SJCRH30 (cell line): Measurements from ENCODE around the gene CNTN4. TPM values are rescaled to one million over a fixed set of nuclear protein-coding genes. Genes with fewer than 3 reads are reported as not detected.

Experiments
- DNase-seq, 2 experiments: peaks; one replicate each; pipeline ENCODE4 v3.0.0-alpha.2; 2015 to 2020
- H3K27ac ChIP-seq: fragments of 250-450 bp; sonication (Bioruptor Pico); 2 replicates; pipeline ENCODE4 v1.5.1; 2020; ENCODE audit warnings: mild to moderate bottlenecking, moderate library complexity
- H3K27me3 ChIP-seq: fragments of 250-450 bp; sonication (Bioruptor Pico); 2 replicates; pipeline ENCODE4 v1.5.1; 2020; ENCODE audit warnings: mild to moderate bottlenecking, moderate library complexity
- H3K36me3 ChIP-seq: fragments of 250-450 bp; sonication (Bioruptor Pico); 2 replicates; pipeline ENCODE4 v1.5.1; 2020; ENCODE audit warnings: mild to moderate bottlenecking, moderate library complexity
- H3K4me1 ChIP-seq: fragments of 250-450 bp; sonication (Bioruptor Pico); 2 replicates; pipeline ENCODE4 v1.5.1; 2020; ENCODE audit warnings: mild to moderate bottlenecking, moderate library complexity
- H3K4me3 ChIP-seq: fragments of 250-450 bp; sonication (Bioruptor Pico); 2 replicates; pipeline ENCODE4 v1.5.1; 2020; ENCODE audit warnings: mild to moderate bottlenecking, moderate library complexity
- H3K9me3 ChIP-seq: fragments of 250-450 bp; sonication (Bioruptor Pico); replicated peaks from 2 replicates; pipeline ENCODE4 v1.5.1; 2020; ENCODE audit warnings: mild to moderate bottlenecking, moderate library complexity
- total RNA-seq: library from RNA; depleted of rRNA; stranded (reverse); fragments of >200 nt; shearing (Covaris generic); gene quantifications from 2 replicates; pipeline ENCODE4 v1.2.3, GENCODE V29; 2014

CNTN4 gene
- total RNA-seq, 1 experiment from 2014 or later: 7.6 TPM

DNA sequence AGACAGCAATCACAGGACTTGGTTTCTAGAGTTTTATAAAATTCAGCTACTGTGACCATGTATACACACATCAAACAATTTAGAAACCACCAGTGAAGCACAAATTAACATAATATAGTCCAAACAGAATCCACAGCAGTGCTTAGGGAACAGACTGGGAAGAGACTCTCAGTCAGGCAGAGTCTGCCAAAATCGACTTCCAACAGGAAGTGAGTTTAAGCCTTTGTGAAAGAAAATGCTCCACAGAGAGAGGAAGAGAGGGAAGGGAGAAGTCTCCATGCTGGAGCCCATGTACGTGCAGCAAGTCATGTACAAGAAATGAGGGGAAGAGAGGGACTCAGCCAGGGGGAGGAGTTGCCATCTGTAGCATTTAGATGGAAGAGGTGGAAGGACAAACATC, 838.9 kb downstream of the CNTN4 start:
- Histone ChIP-seq H3K27me3 (no peaks in the 10 kb centered on the region), H3K27ac (no peak overlapping the region), H3K36me3 (no peaks in the 10 kb centered on the region), H3K4me1 (no peaks in the 10 kb centered on the region), H3K4me3 (no peak overlapping the region), H3K9me3 (no peaks in the 10 kb centered on the region)
- DNase-seq: peak in 1 of 2 experiments; percentile 7

DNA sequence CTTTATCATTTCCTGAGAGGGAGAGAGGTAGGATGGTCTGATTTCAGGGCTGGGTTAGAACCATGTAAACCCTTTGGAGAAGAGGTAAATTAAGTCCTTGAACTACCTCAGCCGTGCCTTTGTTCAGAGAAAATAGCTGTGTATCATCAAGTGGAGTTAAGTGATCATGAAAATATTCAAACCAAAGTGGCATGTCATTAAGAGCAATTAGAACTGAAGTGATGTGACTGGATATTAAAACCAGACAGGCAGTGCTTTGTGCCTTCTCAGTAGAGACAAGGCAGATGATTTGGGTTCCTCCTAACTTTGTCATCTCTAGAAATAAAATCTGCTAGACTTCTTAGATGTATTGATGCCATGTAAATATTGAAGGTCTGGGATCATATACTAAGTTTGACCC, 840.0 kb downstream of the CNTN4 start:
- Histone ChIP-seq H3K27me3 (no peaks in the 10 kb centered on the region), H3K36me3 (no peaks in the 10 kb centered on the region), H3K4me1 (no peaks in the 10 kb centered on the region), H3K27ac (no peak overlapping the region), H3K9me3 (no peaks in the 10 kb centered on the region), H3K4me3 (no peak overlapping the region)
- no peak for DNase-seq

DNA sequence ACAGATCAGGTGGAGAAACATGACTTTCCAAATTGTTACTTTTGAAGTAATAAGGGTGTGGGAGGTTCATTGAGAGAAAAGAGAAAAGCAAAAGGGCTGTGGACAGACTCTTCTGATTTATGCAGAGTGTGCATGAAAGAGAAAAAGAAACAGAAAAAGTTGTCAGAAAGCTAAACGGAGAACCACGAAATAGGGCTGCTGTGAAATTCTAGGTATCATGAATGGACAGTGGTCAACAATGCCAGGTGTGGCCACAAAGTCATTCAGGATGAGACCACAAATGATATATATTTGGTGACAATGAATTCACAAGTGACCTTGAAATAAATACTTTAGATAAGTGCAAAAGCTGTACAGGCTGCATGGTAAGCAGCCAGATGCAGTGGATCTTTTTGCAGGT, 841.4 kb downstream of the CNTN4 start:
- Histone ChIP-seq H3K27me3 (no peaks in the 10 kb centered on the region), H3K36me3 (no peaks in the 10 kb centered on the region), H3K4me3 (no peak overlapping the region), H3K9me3 (no peaks in the 10 kb centered on the region), H3K4me1 (no peaks in the 10 kb centered on the region), H3K27ac (no peak overlapping the region)
- DNase-seq: no peak

DNA sequence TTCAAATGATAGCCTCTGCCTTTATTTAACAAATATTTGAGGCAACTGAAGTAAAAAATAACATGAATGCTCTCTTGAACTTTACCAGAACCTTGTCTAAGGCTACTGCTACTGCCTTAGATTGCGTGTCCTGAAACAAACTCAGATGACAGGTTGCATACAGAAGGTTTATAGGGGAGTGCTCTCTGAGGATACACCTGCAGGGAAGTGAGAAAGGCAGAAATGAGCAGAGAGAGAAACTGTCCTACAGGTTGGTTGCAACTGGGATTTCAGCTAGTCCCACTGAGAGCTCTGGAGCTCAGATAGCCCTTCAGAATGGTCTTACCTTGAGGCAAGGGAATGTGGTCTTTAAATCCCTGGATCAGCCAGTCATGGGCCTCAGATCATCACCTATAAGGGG, 846.0 kb downstream of the CNTN4 start:
- H3K4me3 ChIP-seq: no peak overlapping the region
- no peak overlapping the region for H3K27ac ChIP-seq
- no peaks in the 10 kb centered on the region for H3K9me3 ChIP-seq
- no peaks in the 10 kb centered on the region for H3K36me3 ChIP-seq
- H3K4me1 ChIP-seq: no peaks in the 10 kb centered on the region
- H3K27me3 ChIP-seq: no peaks in the 10 kb centered on the region
- no peak for DNase-seq

DNA sequence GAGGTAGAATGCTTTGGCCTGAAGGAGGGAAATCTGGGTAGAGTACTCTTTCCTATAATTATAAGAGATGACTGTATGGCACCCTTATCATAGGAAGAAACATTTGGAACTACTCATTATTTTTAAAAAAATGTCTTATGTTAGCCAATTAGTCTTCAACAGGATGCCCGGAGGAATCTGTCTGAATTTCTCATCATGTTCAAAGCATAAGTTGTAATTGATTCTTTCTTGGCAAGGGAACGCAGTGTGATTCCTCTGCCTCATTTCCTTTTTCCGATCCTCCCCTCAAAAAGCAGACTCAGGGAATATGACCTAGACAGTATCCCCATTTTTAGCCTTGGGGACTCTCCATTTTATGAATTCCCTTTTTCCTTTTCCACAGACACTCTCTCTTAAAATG, 846.5 kb downstream of the CNTN4 start:
- DNase-seq: no peak
- H3K4me1 ChIP-seq: no peaks in the 10 kb centered on the region
- H3K4me3 ChIP-seq: no peak overlapping the region
- no peaks in the 10 kb centered on the region for H3K9me3 ChIP-seq
- no peak overlapping the region for H3K27ac ChIP-seq
- H3K27me3 ChIP-seq: no peaks in the 10 kb centered on the region
- H3K36me3 ChIP-seq: no peaks in the 10 kb centered on the region

DNA sequence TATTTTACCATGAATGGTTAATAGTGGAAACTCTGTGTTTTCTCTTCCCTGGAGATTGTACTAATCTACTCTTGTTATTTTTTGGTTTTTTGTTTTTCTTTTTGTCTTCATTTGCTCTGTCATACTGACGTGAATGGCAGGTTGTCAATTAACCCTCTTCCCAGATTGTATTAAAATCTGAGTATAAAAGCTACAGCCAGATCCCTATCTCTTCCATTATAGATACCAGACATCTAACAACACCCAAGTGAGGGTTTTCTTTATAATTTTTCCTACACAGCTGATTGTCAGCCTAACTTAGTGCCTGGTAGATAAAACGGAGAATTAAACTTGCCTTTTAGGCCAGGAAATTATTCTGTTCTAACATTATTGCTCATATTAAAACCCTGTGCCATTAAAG, 848.9 kb downstream of the CNTN4 start:
- Histone ChIP-seq H3K27ac (no peak overlapping the region), H3K9me3 (no peaks in the 10 kb centered on the region), H3K36me3 (no peaks in the 10 kb centered on the region), H3K4me3 (no peak overlapping the region), H3K4me1 (no peaks in the 10 kb centered on the region), H3K27me3 (no peaks in the 10 kb centered on the region)
- DNase-seq: no peak

DNA sequence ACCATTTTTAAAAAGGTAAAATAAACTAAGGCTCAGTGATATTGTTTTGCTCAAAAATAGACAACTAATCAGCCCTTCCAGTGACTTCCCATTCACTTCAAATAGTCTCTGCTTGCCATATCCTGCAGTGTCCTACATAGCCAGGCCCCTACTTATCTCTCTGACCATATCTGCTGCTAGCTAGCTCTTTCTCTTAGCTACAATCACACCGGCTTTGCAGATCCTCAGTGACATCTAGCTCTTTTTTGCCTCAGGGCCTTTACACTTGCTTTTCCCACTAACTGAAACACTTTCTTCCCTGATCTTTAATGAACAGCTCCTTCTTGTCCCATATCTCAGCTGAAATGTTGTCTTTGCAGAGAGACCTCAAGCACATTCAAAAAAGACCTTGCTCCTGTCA, 850.2 kb downstream of the CNTN4 start:
- H3K27me3 ChIP-seq: no peaks in the 10 kb centered on the region
- no peak overlapping the region for H3K4me3 ChIP-seq
- no peak for DNase-seq
- H3K9me3 ChIP-seq: no peaks in the 10 kb centered on the region
- H3K4me1 ChIP-seq: no peaks in the 10 kb centered on the region
- no peak overlapping the region for H3K27ac ChIP-seq
- H3K36me3 ChIP-seq: no peaks in the 10 kb centered on the region

DNA sequence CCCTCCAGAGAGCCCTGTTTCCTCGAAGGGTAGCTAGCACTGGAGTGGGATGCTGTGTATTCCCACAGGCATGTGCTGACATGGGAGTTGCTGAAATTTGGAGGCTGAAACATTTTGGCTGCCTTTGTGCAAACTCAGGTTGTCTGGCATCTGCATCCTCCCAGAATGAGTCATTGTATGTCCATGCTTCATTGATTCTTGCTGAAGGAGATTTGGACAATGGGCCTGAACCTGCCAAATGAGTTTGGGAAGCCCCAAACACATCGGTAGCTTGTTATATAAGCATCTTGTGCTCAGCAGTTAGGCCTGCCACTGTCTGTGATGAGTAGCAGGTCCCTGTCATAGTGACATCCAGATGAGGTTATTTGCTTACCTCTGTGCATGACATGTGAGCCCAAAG, 851.5 kb downstream of the CNTN4 start:
- no peaks in the 10 kb centered on the region for H3K27me3 ChIP-seq
- H3K4me3 ChIP-seq: no peak overlapping the region
- no peaks in the 10 kb centered on the region for H3K4me1 ChIP-seq
- no peak overlapping the region for H3K27ac ChIP-seq
- no peaks in the 10 kb centered on the region for H3K9me3 ChIP-seq
- no peak for DNase-seq
- no peaks in the 10 kb centered on the region for H3K36me3 ChIP-seq

DNA sequence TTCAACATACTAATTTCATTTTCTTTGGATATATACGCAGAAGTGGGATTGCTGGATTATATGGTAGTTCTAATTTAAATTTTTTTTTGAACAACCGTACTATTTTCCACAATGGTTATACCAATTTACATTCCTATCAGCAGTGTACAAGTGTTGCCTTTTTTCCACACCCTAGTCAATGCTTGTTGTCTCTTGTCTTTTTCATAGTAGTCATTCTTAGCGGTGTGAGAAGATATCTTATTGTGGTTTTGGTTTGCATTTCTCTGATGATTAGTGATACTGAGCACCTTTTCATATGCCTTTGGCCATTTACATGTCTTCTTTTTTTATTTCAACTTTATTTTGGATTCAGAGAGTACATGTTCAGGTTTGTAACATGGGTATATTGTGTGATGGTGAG, 858.4 kb downstream of the CNTN4 start:
- no peaks in the 10 kb centered on the region for H3K4me1 ChIP-seq
- DNase-seq: no peak
- H3K36me3 ChIP-seq: no peaks in the 10 kb centered on the region
- no peak overlapping the region for H3K27ac ChIP-seq
- no peaks in the 10 kb centered on the region for H3K27me3 ChIP-seq
- no peaks in the 10 kb centered on the region for H3K9me3 ChIP-seq
- no peak overlapping the region for H3K4me3 ChIP-seq

DNA sequence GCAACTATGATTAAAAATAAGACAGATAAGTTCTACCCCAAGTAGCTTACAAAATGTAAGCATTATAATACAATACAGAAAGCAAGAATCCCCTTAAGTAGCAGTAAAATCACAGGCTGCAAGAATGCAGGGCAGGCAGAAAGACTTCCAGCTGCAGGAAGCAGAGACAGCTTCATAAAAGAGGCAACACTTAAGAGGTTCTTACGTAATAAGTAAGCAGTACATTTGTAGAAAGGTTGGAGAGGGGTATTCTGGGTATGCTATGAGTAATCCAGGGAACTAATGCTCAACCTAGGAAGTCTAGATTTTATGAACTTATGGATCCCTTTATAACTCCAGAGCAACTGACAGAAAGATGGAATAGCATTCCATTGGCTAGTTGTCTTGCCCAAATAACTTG, 859.9 kb downstream of the CNTN4 start:
- no peaks in the 10 kb centered on the region for H3K27me3 ChIP-seq
- DNase-seq: no peak
- no peak overlapping the region for H3K4me3 ChIP-seq
- no peaks in the 10 kb centered on the region for H3K9me3 ChIP-seq
- H3K27ac ChIP-seq: no peak overlapping the region
- H3K36me3 ChIP-seq: no peaks in the 10 kb centered on the region
- H3K4me1 ChIP-seq: no peaks in the 10 kb centered on the region

DNA sequence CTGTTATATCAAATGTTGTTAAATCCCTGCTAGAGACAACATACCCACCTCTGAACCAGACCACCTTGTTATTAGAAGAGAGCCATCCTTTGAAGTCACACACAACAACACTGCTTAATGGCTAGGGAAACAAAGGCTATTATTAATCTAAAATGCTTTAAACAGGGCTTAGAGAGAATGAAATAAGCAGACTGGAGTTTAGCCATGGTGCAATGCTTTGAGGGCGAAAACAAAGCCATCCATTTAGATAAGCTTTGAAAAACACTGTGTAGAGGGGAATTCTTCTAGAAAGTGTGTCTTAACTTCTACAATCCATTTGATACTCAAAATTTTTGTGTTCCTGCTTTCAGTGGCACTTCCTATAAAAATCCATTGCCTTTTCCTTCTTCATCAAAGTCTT, 862.9 kb downstream of the CNTN4 start:
- H3K27me3 ChIP-seq: no peaks in the 10 kb centered on the region
- H3K27ac ChIP-seq: no peak overlapping the region
- H3K9me3 ChIP-seq: no peaks in the 10 kb centered on the region
- H3K4me1 ChIP-seq: no peaks in the 10 kb centered on the region
- no peaks in the 10 kb centered on the region for H3K36me3 ChIP-seq
- H3K4me3 ChIP-seq: no peak overlapping the region
- no peak for DNase-seq

DNA sequence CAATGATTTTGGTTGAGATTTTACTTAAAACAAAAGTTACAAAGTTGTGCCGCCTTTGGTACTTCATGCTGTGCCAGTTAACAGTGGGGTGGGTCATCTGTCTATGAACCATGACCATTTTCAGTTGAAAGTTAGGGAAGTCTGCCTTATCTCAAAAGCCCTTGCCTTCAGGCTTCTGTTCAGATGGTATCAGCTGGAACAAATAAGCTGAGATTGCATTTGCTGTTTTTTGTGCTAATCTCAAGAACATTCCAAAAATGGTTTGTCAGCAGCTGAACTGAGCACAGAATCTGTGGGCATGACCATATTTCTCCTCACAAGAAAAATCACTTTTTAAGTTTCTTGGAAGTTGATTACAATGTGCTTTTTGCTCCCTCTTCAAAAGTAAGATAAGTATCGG, 869.2 kb downstream of the CNTN4 start:
- Histone ChIP-seq H3K9me3 (no peaks in the 10 kb centered on the region), H3K36me3 (no peaks in the 10 kb centered on the region), H3K4me3 (no peak overlapping the region), H3K4me1 (no peaks in the 10 kb centered on the region; the same call in 1 of the 2 replicates), H3K27ac (no peak overlapping the region), H3K27me3 (no peaks in the 10 kb centered on the region)
- peak; percentile 2 to 4 for DNase-seq

DNA sequence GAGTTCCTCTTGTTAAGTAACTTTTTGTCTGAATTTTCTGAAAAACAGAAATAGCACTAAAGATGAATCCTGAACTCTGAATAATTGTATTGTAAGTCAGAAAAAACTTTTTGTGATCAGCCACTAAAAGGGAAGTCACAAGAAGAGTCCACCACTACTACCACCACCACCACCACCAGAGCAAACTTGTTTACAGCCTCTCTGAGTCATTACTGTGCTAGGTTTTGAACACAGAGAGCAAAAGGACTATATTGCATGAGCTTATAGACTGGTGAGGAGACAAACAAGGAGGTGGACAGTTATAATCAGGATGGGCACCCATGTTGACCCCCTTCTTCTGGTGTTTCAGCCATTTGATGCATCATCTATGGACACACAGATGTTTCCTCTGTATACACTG, 869.8 kb downstream of the CNTN4 start:
- Histone ChIP-seq H3K27ac (no peak overlapping the region), H3K4me1 (no peaks in the 10 kb centered on the region; the same call in 1 of the 2 replicates), H3K36me3 (no peaks in the 10 kb centered on the region), H3K9me3 (no peaks in the 10 kb centered on the region), H3K27me3 (no peaks in the 10 kb centered on the region), H3K4me3 (no peak overlapping the region)
- DNase-seq: no peak

DNA sequence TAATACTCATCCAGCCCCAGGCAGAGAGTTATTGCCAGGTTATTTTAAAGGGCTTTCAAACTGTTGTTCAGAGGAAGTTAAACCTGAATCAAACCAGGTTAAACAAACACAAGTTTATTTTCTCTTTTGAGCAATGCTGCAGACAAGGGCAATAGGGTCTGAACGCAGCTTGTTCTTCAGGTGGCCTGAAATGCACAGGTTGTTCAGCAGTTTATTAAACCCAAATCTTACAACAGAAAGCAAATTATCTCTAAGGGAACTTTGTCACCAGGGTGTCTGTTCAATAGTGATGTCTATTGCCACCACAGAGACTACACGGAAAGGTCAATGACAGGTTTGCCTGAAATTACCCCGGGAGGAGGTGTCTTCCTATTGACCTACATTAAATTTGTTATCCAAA, 877.5 kb downstream of the CNTN4 start:
- H3K27me3 ChIP-seq: no peaks in the 10 kb centered on the region
- no peak overlapping the region for H3K27ac ChIP-seq
- no peak for DNase-seq
- H3K4me3 ChIP-seq: no peak overlapping the region
- H3K9me3 ChIP-seq: no peaks in the 10 kb centered on the region
- H3K4me1 ChIP-seq: no peaks in the 10 kb centered on the region
- no peaks in the 10 kb centered on the region for H3K36me3 ChIP-seq

DNA sequence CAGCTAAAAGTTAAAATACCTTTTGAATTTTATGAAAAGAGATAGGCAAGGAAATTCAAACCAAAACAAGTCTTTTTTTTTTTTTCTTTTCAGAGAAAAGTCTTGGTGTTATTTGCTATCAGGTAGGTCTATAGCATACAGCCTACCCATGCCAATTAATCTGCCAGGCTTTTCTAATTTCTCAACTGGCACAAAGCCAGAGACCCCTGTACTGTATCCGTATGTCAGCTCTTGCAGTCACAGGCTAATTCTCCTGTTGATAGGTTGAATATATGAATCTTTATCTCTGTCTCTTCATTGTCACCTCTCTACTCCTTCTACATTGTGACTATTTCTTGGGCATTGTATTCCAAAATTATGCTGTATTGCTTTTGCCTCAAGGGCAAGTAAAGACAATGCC, 878.1 kb downstream of the CNTN4 start:
- H3K27me3 ChIP-seq: no peaks in the 10 kb centered on the region
- no peaks in the 10 kb centered on the region for H3K4me1 ChIP-seq
- H3K4me3 ChIP-seq: no peak overlapping the region
- H3K27ac ChIP-seq: no peak overlapping the region
- H3K9me3 ChIP-seq: no peaks in the 10 kb centered on the region
- H3K36me3 ChIP-seq: no peaks in the 10 kb centered on the region
- no peak for DNase-seq

DNA sequence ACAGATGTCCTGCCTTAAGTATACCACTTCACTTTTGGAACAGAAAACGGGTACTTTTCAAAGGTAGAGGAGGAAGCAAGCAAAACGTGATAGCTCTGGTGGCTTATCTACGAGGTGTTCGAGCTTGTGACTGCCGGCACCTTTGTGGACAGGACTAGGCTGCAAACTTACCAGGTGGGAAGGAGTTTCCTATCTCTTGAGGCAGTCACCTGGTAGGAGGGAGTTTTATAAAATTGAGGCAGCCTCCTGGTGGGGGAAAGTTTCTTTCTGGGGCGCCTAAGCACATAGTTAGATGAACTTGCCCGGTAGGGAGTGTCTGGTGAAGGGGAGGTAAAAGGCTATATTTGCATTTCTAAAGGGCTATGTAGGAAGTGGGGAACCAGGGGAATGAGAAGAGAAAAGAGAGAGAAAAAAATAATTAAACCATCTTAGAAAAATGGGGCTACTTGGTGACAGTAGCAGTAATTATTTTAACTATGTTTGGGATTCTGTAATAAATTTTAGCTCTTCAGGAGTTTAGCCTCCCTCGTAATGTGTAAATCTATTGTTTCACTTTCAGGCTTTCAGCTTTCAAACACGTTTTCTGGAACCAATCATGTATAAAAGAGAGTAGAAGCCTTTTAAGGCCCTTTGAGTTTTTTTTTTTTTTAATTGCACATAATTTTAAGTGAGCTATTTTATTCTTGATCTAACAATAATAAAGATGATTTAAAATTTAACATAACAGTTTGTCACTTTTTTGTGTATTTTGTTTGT, 880.5 kb downstream of the CNTN4 start:
- H3K4me1 ChIP-seq: no peaks in the 10 kb centered on the region
- no peaks in the 10 kb centered on the region for H3K27me3 ChIP-seq
- H3K36me3 ChIP-seq: no peaks in the 10 kb centered on the region
- H3K9me3 ChIP-seq: no peaks in the 10 kb centered on the region
- H3K4me3 ChIP-seq: no peak overlapping the region
- no peak for DNase-seq
- H3K27ac ChIP-seq: no peak overlapping the region
